Hippocampal formation (tissue), 2 donors: Measurements from ENCODE around the gene FARP1.

ENCODE experiments used
- DNase-seq, 2 donors: peaks; one replicate each; lab custom pipeline; 2025; lab: John Stamatoyannopoulos, UW

FARP1 gene

GRCh38 chr13:98142380-98143156, at the start of gene FARP1:
Gene FARP1, plus strand, starts transcription at chr13:98143094. Its CDS starts 70,149 bp downstream, at chr13:98213243.
- peak; percentile 22 to 48 for DNase-seq

GRCh38 chr13:98094678-98095266, 48.1 kb upstream of the FARP1 start:
- DNase-seq = no peak

GRCh38 chr13:98096059-98096458, 46.8 kb upstream of the FARP1 start:
- no peak for DNase-seq

- no peak for DNase-seq
Observed at GRCh38 chr13:98097749-98098148, 45.1 kb upstream of the FARP1 start.

- DNase-seq = no peak
Observed at GRCh38 chr13:98098516-98098915, 44.4 kb upstream of the FARP1 start.

- DNase-seq = no peak
Observed at GRCh38 chr13:98099627-98100026, 43.3 kb upstream of the FARP1 start.

GRCh38 chr13:98100481-98100880, 42.4 kb upstream of the FARP1 start:
- no peak for DNase-seq

- no peak for DNase-seq
Observed at GRCh38 chr13:98103531-98103930, 39.4 kb upstream of the FARP1 start.

GRCh38 chr13:98103942-98104880, 38.7 kb upstream of the FARP1 start:
- DNase-seq = no peak

- DNase-seq = no peak
Observed at GRCh38 chr13:98105929-98106336, 37.0 kb upstream of the FARP1 start.

- DNase-seq = no peak
Observed at GRCh38 chr13:98108341-98108740, 34.6 kb upstream of the FARP1 start.

- DNase-seq = no peak
Observed at GRCh38 chr13:98109226-98109853, 33.6 kb upstream of the FARP1 start.

- DNase-seq = no peak
Observed at GRCh38 chr13:98110749-98111148, 32.1 kb upstream of the FARP1 start.

GRCh38 chr13:98111168-98112098, 31.5 kb upstream of the FARP1 start:
- DNase-seq = no peak

GRCh38 chr13:98112456-98112855, 30.4 kb upstream of the FARP1 start:
- DNase-seq = no peak

GRCh38 chr13:98118865-98119264, 24.0 kb upstream of the FARP1 start:
- DNase-seq = no peak

- no peak for DNase-seq
Observed at GRCh38 chr13:98123176-98123575, 19.7 kb upstream of the FARP1 start.

- DNase-seq = no peak
Observed at GRCh38 chr13:98129059-98129746, 13.7 kb upstream of the FARP1 start.

- no peak for DNase-seq
Observed at GRCh38 chr13:98133946-98134345, 8.9 kb upstream of the FARP1 start.

- DNase-seq = no peak
Observed at GRCh38 chr13:98134901-98135300, 8.0 kb upstream of the FARP1 start.
